HG02885 (cell line): Measurements from ENCODE around the gene APBA1.

ENCODE experiments used
- ATAC-seq: cut with Tn5 transposase; IDR thresholded peaks from one replicate; pipeline ENCODE4 v1.9.1; 2021; ENCODE audit warnings: mild to moderate bottlenecking; ENCODE audit not compliant: unreplicated experiment, poor library complexity

The APBA1 gene

GRCh38 chr9:69380301-69380700, 291.9 kb downstream of the APBA1 start:
- ATAC-seq = no peak

- no peak for ATAC-seq
Observed at GRCh38 chr9:69379270-69379982, 292.7 kb downstream of the APBA1 start.

- ATAC-seq = no peak
Observed at GRCh38 chr9:69377981-69378380, 294.2 kb downstream of the APBA1 start.
